Stimulated activated CD4-positive, alpha-beta T cell treated with anti-CD3 and anti-CD28 coated beads, Interleukin-12 subunit alpha, Interleukin-12 subunit beta, amount 100 ng/mL, for 48 hours (primary cell): ENCODE results near the gene TMEM145.
A peak's percentile ranks its signal among the peaks of the same experiment; 100 is the strongest.

ENCODE experiments used
- DNase-seq, 3 donors: peaks; one replicate each; pipeline ENCODE4 v3.0.0-alpha.2; 2020; ENCODE audit warnings: low read depth in 2 of 3, low spot score in 1 of 3

Gene TMEM145

GRCh38 chr19:42277821-42278451 lies 35.2 kb upstream of the TMEM145 start:
- DNase-seq: no peak

GRCh38 chr19:42278452-42279154 lies 34.5 kb upstream of the TMEM145 start:
- no peak for DNase-seq

GRCh38 chr19:42279155-42279901 lies 33.8 kb upstream of the TMEM145 start:
- DNase-seq: no peak

GRCh38 chr19:42279902-42280814 lies 33.0 kb upstream of the TMEM145 start:
- peak; percentile 77 to 84 (median 80) for DNase-seq

- DNase-seq: no peak
These were observed 32.3 kb upstream of the TMEM145 start for GRCh38 chr19:42280815-42281145.

- no peak for DNase-seq
These were observed 31.8 kb upstream of the TMEM145 start for GRCh38 chr19:42281146-42281826.

GRCh38 chr19:42281827-42282762 lies 31.0 kb upstream of the TMEM145 start:
- no peak for DNase-seq

GRCh38 chr19:42282819-42283187 lies 30.3 kb upstream of the TMEM145 start:
- no peak for DNase-seq

GRCh38 chr19:42283188-42284065 lies 29.7 kb upstream of the TMEM145 start:
- peak; percentile 89 to 93 (median 89) for DNase-seq

- peak; percentile 40 to 73 (median 69) for DNase-seq
These were observed 29.0 kb upstream of the TMEM145 start for GRCh38 chr19:42284066-42284501.

- no peak for DNase-seq
These were observed 28.3 kb upstream of the TMEM145 start for GRCh38 chr19:42284591-42285341.

GRCh38 chr19:42285541-42285941 lies 27.6 kb upstream of the TMEM145 start:
- DNase-seq: no peak

GRCh38 chr19:42285988-42286348 lies 27.1 kb upstream of the TMEM145 start:
- DNase-seq: no peak

GRCh38 chr19:42286349-42287016 lies 26.6 kb upstream of the TMEM145 start:
- no peak for DNase-seq

GRCh38 chr19:42287017-42287826 lies 25.9 kb upstream of the TMEM145 start:
- no peak for DNase-seq

GRCh38 chr19:42287827-42288107 lies 25.3 kb upstream of the TMEM145 start:
- DNase-seq: no peak

GRCh38 chr19:42288387-42288786 lies 24.7 kb upstream of the TMEM145 start:
- no peak for DNase-seq
